Pulmonary artery endothelial cell (primary cell): ENCODE results near the gene CCDC60. TPM values are rescaled to one million over a fixed set of nuclear protein-coding genes. Genes with fewer than 3 reads are reported as not detected.

Source experiments
- DNase-seq: peaks from one replicate; pipeline ENCODE4 v3.0.0-alpha.2; 2011; ENCODE audit warnings: low read depth, low spot score
- total RNA-seq: library from RNA; depleted of rRNA; stranded (reverse); fragments of >200 nt; gene quantifications from 2 replicates; pipeline ENCODE4 v1.2.3, GENCODE V29; 2014

The CCDC60 gene
- total RNA-seq, 1 donor from 2014 or later = not detected

- no peak for DNase-seq
These were observed 49.8 kb downstream of the CCDC60 start for GRCh38 chr12:119384340-119384739.

- no peak for DNase-seq
These were observed 51.1 kb downstream of the CCDC60 start for GRCh38 chr12:119385659-119386058.

- no peak for DNase-seq
These were observed 55.2 kb downstream of the CCDC60 start for GRCh38 chr12:119389687-119390086.

GRCh38 chr12:119391673-119392072, 57.1 kb downstream of the CCDC60 start:
- no peak for DNase-seq

GRCh38 chr12:119393677-119394076, 59.1 kb downstream of the CCDC60 start:
- no peak for DNase-seq

GRCh38 chr12:119397540-119397939, 63.0 kb downstream of the CCDC60 start:
- DNase-seq = no peak

GRCh38 chr12:119398190-119398589, 63.7 kb downstream of the CCDC60 start:
- no peak for DNase-seq

- DNase-seq = no peak
These were observed 64.8 kb downstream of the CCDC60 start for GRCh38 chr12:119399301-119399700.

- DNase-seq = no peak
These were observed 71.8 kb downstream of the CCDC60 start for GRCh38 chr12:119406308-119406707.

GRCh38 chr12:119406811-119407210, 72.3 kb downstream of the CCDC60 start:
- no peak for DNase-seq

- DNase-seq = no peak
These were observed 74.5 kb downstream of the CCDC60 start for GRCh38 chr12:119409043-119409442.

- no peak for DNase-seq
These were observed 75.9 kb downstream of the CCDC60 start for GRCh38 chr12:119410396-119410795.

GRCh38 chr12:119412306-119412705, 77.8 kb downstream of the CCDC60 start:
- no peak for DNase-seq

- peak; percentile 35 for DNase-seq
These were observed 78.6 kb downstream of the CCDC60 start for GRCh38 chr12:119412811-119413794.

GRCh38 chr12:119415714-119416113, 81.2 kb downstream of the CCDC60 start:
- DNase-seq = no peak

GRCh38 chr12:119417440-119417839, 82.9 kb downstream of the CCDC60 start:
- no peak for DNase-seq

GRCh38 chr12:119419381-119419780, 84.9 kb downstream of the CCDC60 start:
- no peak for DNase-seq

- DNase-seq = no peak
These were observed 88.8 kb downstream of the CCDC60 start for GRCh38 chr12:119423285-119423684.

GRCh38 chr12:119425623-119426022, 91.1 kb downstream of the CCDC60 start:
- DNase-seq = no peak

GRCh38 chr12:119431151-119431550, 96.6 kb downstream of the CCDC60 start:
- DNase-seq = no peak

- DNase-seq = no peak
These were observed 98.4 kb downstream of the CCDC60 start for GRCh38 chr12:119432949-119433348.

GRCh38 chr12:119440803-119441360, 106.4 kb downstream of the CCDC60 start:
- no peak for DNase-seq
